ENCODE data around the gene ZNF444. TPM values are rescaled to one million over a fixed set of nuclear protein-coding genes. Genes with fewer than 3 reads are reported as not detected.
"Not testable (repeated sequence)": the region's sequence is repeated elsewhere in the genome, so short reads cannot be mapped to it uniquely, and the experiment has no call there.

Gene ZNF444
- total RNA-seq, 2 experiments from 2014 or later: 22.0 to 25.3 TPM

DNA sequence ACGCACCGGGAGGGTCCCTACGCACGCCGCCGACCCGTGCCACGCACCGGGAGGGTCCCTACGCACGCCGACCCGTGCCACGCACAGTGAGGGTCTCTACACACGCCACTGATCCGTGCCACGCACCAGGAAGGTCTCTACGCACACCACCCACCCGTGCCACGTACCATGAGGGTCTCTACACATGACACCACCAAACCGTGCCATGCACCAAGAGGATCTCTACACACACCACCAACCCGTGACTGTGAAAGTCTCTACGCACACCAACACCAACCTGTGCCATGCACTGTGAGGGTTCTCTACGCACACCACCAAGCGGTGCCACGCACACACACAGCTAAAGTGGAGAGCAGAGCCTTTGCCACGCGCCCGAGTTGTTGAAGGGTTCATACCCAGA is 36.7 kb upstream of the ZNF444 start:
- Histone ChIP-seq H3K9me3 (ENCODE audit: low read length) (no peaks in the 10 kb centered on the region), H4K20me1 (ENCODE audit: insufficient read depth, low read length) (peaks cover 3% of the 10 kb centered on the region; the same call in 1 of the 2 replicates), H3K36me3 (ENCODE audit: insufficient read depth, low read length) (peaks cover 36% of the 10 kb centered on the region), H3K9me2 (ENCODE audit: insufficient read depth, low read length) (no peaks in the 10 kb centered on the region), H2AFZ (ENCODE audit: low read length) (no peak overlapping the region), H3K79me2 (ENCODE audit: insufficient read depth, low read depth, low read length) (peaks cover 35% of the 10 kb centered on the region; the same call in 1 of the 2 replicates), H3K4me3 (ENCODE audit: low read depth, low read length, poor library complexity, severe bottlenecking) (no peak overlapping the region), H3K27ac (ENCODE audit: low read depth, low read length, poor library complexity, severe bottlenecking) (no peak overlapping the region), H3K4me2 (ENCODE audit: low read length) (no peak overlapping the region), H3K4me1 (ENCODE audit: insufficient read depth, low read length, poor library complexity, severe bottlenecking) (no peaks in the 10 kb centered on the region)
- BruUV-seq (replicated peaks): no TSS peak
- DNase-seq (ENCODE audit: low spot score): no peak
- TF ChIP-seq, protein P1, sequence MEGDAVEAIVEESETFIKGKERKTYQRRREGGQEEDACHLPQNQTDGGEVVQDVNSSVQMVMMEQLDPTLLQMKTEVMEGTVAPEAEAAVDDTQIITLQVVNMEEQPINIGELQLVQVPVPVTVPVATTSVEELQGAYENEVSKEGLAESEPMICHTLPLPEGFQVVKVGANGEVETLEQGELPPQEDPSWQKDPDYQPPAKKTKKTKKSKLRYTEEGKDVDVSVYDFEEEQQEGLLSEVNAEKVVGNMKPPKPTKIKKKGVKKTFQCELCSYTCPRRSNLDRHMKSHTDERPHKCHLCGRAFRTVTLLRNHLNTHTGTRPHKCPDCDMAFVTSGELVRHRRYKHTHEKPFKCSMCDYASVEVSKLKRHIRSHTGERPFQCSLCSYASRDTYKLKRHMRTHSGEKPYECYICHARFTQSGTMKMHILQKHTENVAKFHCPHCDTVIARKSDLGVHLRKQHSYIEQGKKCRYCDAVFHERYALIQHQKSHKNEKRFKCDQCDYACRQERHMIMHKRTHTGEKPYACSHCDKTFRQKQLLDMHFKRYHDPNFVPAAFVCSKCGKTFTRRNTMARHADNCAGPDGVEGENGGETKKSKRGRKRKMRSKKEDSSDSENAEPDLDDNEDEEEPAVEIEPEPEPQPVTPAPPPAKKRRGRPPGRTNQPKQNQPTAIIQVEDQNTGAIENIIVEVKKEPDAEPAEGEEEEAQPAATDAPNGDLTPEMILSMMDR (conservative IDR thresholded peaks at IDR 0.05; ENCODE audit: low read length): no peak
- TF ChIP-seq EZH2phosphoT487 (IDR thresholded peaks at IDR 0.05; ENCODE audit: borderline replicate concordance, low read depth, low read length): no peak
- ChIA-PET CTCF (ENCODE audit: unreplicated experiment) (no interaction called here), POLR2A (no interaction called here)
- intact Hi-C loops (cut with micrococcal nuclease; ENCODE audit: unreplicated experiment): no loop called here

DNA sequence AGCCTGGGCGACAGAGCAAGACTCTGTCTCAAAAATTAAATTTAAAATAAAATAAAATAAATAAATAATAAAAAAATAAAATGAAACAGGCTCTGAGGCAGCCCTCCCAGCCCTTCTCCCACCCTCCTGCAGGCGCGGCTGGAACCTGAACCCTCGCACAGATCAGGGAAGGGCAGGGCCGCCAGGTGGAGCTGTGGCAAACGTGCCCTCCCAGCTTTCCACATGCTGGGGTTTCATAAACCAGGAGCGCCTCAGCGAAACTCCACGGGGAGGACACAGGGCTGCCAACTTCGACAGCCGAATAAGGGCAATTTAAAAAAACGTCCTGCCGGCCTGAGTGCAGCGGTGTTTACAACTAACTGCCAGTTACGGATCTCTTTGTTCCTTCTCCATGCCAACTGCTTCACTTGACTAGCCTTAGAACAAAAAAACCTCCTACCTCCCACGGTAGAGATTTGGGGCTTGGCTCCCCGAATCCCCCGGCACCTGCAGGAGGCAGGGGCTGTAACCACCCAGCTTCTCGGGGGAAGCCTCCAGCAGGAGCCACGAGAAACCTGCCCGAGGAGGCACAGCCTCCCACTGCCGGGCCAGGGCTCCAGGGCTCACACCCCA is 35.9 kb upstream of the ZNF444 start:
- H2AFZ ChIP-seq (ENCODE audit: low read length): no peak overlapping the region
- H3K4me3 ChIP-seq (ENCODE audit: low read depth, low read length, poor library complexity, severe bottlenecking): no peak overlapping the region
- peaks cover 31% of the 10 kb centered on the region for H3K36me3 ChIP-seq (ENCODE audit: insufficient read depth, low read length)
- H4K20me1 ChIP-seq (ENCODE audit: insufficient read depth, low read length): peaks cover 3% of the 10 kb centered on the region; the same call in 1 of the 2 replicates
- POLR2A ChIA-PET: no interaction called here
- H3K27ac ChIP-seq (ENCODE audit: low read depth, low read length, poor library complexity, severe bottlenecking): no peak overlapping the region
- H3K4me1 ChIP-seq (ENCODE audit: insufficient read depth, low read length, poor library complexity, severe bottlenecking): no peaks in the 10 kb centered on the region
- intact Hi-C loops (cut with micrococcal nuclease; ENCODE audit: unreplicated experiment): no loop called here
- TF ChIP-seq EZH2phosphoT487 (IDR thresholded peaks at IDR 0.05; ENCODE audit: borderline replicate concordance, low read depth, low read length): no peak
- TF ChIP-seq, protein P1 (conservative IDR thresholded peaks at IDR 0.05; ENCODE audit: low read length): peak; percentile 57; the same call in 1 of the 2 replicates
- no peak for DNase-seq (ENCODE audit: low spot score)
- H3K9me2 ChIP-seq (ENCODE audit: insufficient read depth, low read length): no peaks in the 10 kb centered on the region
- no peak overlapping the region for H3K4me2 ChIP-seq (ENCODE audit: low read length)
- CTCF ChIA-PET (ENCODE audit: unreplicated experiment): no interaction called here
- no peaks in the 10 kb centered on the region for H3K9me3 ChIP-seq (ENCODE audit: low read length)
- BruUV-seq (replicated peaks): no TSS peak
- peaks cover 41% of the 10 kb centered on the region; the same call in 1 of the 2 replicates for H3K79me2 ChIP-seq (ENCODE audit: insufficient read depth, low read depth, low read length)

DNA sequence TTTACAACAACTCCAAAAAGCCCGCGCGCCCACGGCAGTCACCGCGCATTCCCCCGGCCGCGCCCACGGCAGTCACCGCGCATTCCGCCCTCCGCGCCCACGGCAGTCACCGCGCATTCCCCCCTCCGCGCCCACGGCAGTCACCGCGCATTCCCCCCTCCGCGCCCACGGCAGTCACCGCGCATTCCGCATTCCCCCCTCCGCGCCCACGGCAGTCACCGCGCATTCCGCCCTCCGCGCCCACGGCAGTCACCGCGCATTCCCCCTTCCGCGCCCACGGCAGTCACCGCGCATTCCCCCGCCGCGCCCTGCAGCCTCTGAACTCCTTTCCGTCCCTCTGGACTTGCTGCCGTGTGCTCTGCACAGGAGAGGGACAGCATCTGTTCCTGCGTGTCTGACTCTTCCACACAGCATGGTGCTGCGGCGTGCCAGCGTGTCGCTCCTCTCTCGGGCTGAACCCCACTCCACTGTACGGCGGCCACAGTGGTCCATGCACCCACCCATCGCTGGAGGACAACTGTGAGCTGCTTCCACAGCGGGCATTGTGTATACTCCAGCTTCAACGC is 35.2 kb upstream of the ZNF444 start:
- intact Hi-C loops (cut with micrococcal nuclease; ENCODE audit: unreplicated experiment); POLR2A ChIA-PET; DNase-seq (ENCODE audit: low spot score); H2AFZ ChIP-seq (ENCODE audit: low read length); H3K9me2 ChIP-seq (ENCODE audit: insufficient read depth, low read length); H4K20me1 ChIP-seq (ENCODE audit: insufficient read depth, low read length); BruUV-seq (replicated peaks); H3K27ac ChIP-seq (ENCODE audit: low read depth, low read length, poor library complexity, severe bottlenecking); H3K4me2 ChIP-seq (ENCODE audit: low read length); CTCF ChIA-PET (ENCODE audit: unreplicated experiment); H3K9me3 ChIP-seq (ENCODE audit: low read length); H3K4me3 ChIP-seq (ENCODE audit: low read depth, low read length, poor library complexity, severe bottlenecking); H3K4me1 ChIP-seq (ENCODE audit: insufficient read depth, low read length, poor library complexity, severe bottlenecking): not testable (repeated sequence)
- H3K79me2 ChIP-seq (ENCODE audit: insufficient read depth, low read depth, low read length): peaks cover 48% of the 10 kb centered on the region; the same call in 1 of the 2 replicates
- H3K36me3 ChIP-seq (ENCODE audit: insufficient read depth, low read length): peaks cover 31% of the 10 kb centered on the region
